Breast epithelium (tissue), 4 donors: ENCODE data around the gene OSBPL1A. TPM values are rescaled to one million over a fixed set of nuclear protein-coding genes. Genes with fewer than 3 reads are reported as not detected.

Experiments
- DNase-seq, 2 donors: peaks; one replicate each; pipeline ENCODE4 v3.0.0-alpha.2; 2019; ENCODE audit warnings: low spot score in 2 of 2
- H3K27ac ChIP-seq, 2 donors: fragments of 200-600 bp; sonication (generic) in 1 of 2; one replicate each; pipeline ENCODE4 v1.5.1; 2016 to 2019; ENCODE audit warnings: mild to moderate bottlenecking in 1 of 2
- H3K27me3 ChIP-seq, 2 donors: fragments of 200-600 bp; sonication (generic) in 1 of 2; one replicate each; pipeline versions ENCODE4 v1.5.1 to v1.6.0; 2017 to 2019; ENCODE audit warnings: control low read depth in 1 of 2, mild to moderate bottlenecking in 1 of 2
- H3K36me3 ChIP-seq: fragments of 200-600 bp; one replicate; pipeline ENCODE4 v1.5.1; 2019
- H3K4me1 ChIP-seq, 2 donors: fragments of 200-600 bp; sonication (generic); one replicate each; pipeline ENCODE4 v1.5.1; 2016 to 2019; ENCODE audit warnings: control low read depth in 1 of 2
- H3K4me3 ChIP-seq, 3 donors: fragments of 200-600 bp; sonication (generic); 1 replicate in 2 of 3; 2 replicates in 1 of 3; pipeline ENCODE4 v1.5.1; 2016 to 2019; ENCODE audit warnings: mild to moderate bottlenecking in 3 of 3, moderate library complexity in 2 of 3
- H3K9me3 ChIP-seq, 2 donors: fragments of 200-600 bp; sonication (generic) in 1 of 2; one replicate each; pipeline ENCODE4 v1.5.1; 2016 to 2019; ENCODE audit warnings: control low read depth in 1 of 2
- POLR2A ChIP-seq: fragments of 450-650 bp; IDR thresholded peaks from one replicate; pipeline ENCODE4 v1.6.1; 2016; ENCODE audit warnings: antibody characterized with exemption, mild to moderate bottlenecking, moderate library complexity
- POLR2AphosphoS5 ChIP-seq, 3 donors: sonication (generic); formaldehyde crosslinking; IDR thresholded peaks; one replicate each; pipeline ENCODE4 v1.6.1; 2017; ENCODE audit warnings: antibody characterized with exemption in 3 of 3
- intact Hi-C: fragments of 100-400 bp; cut with DNase I; formaldehyde crosslinking; loops from one replicate; pipeline ENCODE4 v1.15.1; 2023; ENCODE audit warnings: low total_unique reads
- total RNA-seq, 3 donors: library from RNA; depleted of rRNA; stranded (reverse); fragments of >200 nt; gene quantifications; one replicate each; pipeline ENCODE4 v1.1.0, GENCODE V29; 2016
- TF ChIP-seq, protein P1 (sequence below), 3 donors: fragments of 450-650 bp; IDR thresholded peaks; one replicate each; pipeline ENCODE4 v1.5.1; 2016 to 2017; ENCODE audit warnings: antibody characterized with exemption in 3 of 3, mild to moderate bottlenecking in 3 of 3, moderate library complexity in 3 of 3

OSBPL1A gene
- total RNA-seq, 3 donors from 2014 or later, result 61.1 to 84.3 (median 77.0) TPM

DNA sequence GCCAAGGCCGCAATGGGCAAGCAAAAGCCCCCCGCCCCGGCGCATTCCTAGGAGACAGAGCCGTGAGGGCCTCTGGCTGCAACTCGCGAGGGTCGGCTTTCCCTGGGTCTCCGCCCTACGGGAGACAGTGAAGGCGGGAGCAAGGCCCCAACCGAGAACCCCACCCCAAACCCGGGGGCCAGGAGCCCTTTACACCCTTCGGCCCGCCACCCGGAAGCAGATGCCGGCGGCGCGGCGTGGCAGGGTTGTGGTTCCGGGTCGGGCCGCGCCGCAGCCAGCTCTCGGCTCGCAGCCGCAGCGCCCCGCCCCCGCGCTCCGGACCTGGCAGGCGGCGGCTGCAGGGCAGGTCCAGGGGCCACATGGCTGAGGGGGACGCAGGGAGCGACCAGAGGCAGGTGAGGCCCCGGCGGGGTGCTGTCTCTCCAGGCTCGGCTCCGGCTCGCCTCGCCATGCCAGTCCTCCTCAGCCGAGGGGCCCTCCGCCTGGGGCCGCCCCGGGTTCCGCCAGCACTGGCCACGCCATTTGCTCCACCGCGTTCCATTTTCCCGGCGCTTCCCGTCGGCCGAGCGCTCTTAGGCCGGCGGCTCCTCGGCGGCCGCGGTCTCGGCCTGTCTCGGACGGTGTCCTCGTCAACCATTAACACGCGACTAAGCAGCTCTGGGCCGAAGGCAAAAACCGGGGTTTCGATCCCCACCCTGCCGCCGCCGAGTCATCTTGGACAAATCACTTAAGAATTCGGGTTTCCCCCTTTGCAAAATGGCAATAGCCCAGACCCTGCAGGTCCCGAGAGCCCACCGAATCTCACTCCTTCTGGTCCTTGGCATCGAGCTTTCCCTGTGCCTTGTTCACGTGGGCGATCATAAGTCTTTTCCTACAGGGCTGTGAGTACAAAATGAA lies 29.0 kb upstream of the OSBPL1A start, which contains the start of gene IMPACT:
Gene IMPACT (plus strand): TSS at position 273 of the 897 bp plus-strand sequence. CDS start 87 bp downstream, at position 360.
- DNase-seq, result peak; percentile 62 to 83
- Histone ChIP-seq H3K36me3 (no peaks in the 10 kb centered on the region), H3K27me3 (peaks cover 0 to 7% of the 10 kb centered on the region in 2 donors), H3K4me3 (peak within 1 kb of the TSS; percentile 81 to 95 (median 89)), H3K4me1 (peaks cover 0 to 4% of the 10 kb centered on the region in 2 donors), H3K27ac (peak within 1 kb of the TSS; percentile 87 to 92), H3K9me3 (no peaks in the 10 kb centered on the region)
- intact Hi-C loops, result no loop called here
- TF ChIP-seq, protein P1, sequence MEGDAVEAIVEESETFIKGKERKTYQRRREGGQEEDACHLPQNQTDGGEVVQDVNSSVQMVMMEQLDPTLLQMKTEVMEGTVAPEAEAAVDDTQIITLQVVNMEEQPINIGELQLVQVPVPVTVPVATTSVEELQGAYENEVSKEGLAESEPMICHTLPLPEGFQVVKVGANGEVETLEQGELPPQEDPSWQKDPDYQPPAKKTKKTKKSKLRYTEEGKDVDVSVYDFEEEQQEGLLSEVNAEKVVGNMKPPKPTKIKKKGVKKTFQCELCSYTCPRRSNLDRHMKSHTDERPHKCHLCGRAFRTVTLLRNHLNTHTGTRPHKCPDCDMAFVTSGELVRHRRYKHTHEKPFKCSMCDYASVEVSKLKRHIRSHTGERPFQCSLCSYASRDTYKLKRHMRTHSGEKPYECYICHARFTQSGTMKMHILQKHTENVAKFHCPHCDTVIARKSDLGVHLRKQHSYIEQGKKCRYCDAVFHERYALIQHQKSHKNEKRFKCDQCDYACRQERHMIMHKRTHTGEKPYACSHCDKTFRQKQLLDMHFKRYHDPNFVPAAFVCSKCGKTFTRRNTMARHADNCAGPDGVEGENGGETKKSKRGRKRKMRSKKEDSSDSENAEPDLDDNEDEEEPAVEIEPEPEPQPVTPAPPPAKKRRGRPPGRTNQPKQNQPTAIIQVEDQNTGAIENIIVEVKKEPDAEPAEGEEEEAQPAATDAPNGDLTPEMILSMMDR (IDR thresholded peaks at IDR 0.05), result no peak
- TF ChIP-seq POLR2AphosphoS5 (IDR thresholded peaks at IDR 0.05), result peak; percentile 5 to 64 (median 37)
- TF ChIP-seq POLR2A, result no peak

- peak overlapping the region; percentile 87 to 92 for H3K27ac ChIP-seq
- no peaks in the 10 kb centered on the region for H3K9me3 ChIP-seq
- no peak for TF ChIP-seq POLR2AphosphoS5 (IDR thresholded peaks at IDR 0.05)
- TF ChIP-seq, protein P1 (IDR thresholded peaks at IDR 0.05), result no peak
- TF ChIP-seq POLR2A, result no peak
- peaks cover 0 to 4% of the 10 kb centered on the region in 2 donors for H3K4me1 ChIP-seq
- intact Hi-C loops, result no loop called here
- H3K27me3 ChIP-seq, result peaks cover 0 to 7% of the 10 kb centered on the region in 2 donors
- no peaks in the 10 kb centered on the region for H3K36me3 ChIP-seq
- H3K4me3 ChIP-seq, result peak overlapping the region; percentile 81 to 95 (median 89)
- no peak for DNase-seq
Observed at GRCh38 chr18:24426073-24426397, 28.4 kb upstream of the OSBPL1A start.

GRCh38 chr18:24421831-24422230 lies 24.2 kb upstream of the OSBPL1A start:
- no peak overlapping the region for H3K27ac ChIP-seq
- intact Hi-C loops, result no loop called here
- DNase-seq, result no peak
- H3K4me3 ChIP-seq, result no peak overlapping the region
- no peaks in the 10 kb centered on the region for H3K9me3 ChIP-seq
- no peaks in the 10 kb centered on the region for H3K4me1 ChIP-seq
- no peaks in the 10 kb centered on the region for H3K36me3 ChIP-seq
- peaks cover 0 to 12% of the 10 kb centered on the region in 2 donors for H3K27me3 ChIP-seq
- TF ChIP-seq POLR2A, result no peak
- no peak for TF ChIP-seq POLR2AphosphoS5 (IDR thresholded peaks at IDR 0.05)
- TF ChIP-seq, protein P1 (IDR thresholded peaks at IDR 0.05), result no peak

GRCh38 chr18:24420551-24420950 lies 22.9 kb upstream of the OSBPL1A start:
- H3K27me3 ChIP-seq, result peaks cover 0 to 12% of the 10 kb centered on the region in 2 donors
- intact Hi-C loops, result no loop called here
- H3K4me1 ChIP-seq, result no peaks in the 10 kb centered on the region
- H3K9me3 ChIP-seq, result no peaks in the 10 kb centered on the region
- TF ChIP-seq POLR2AphosphoS5 (IDR thresholded peaks at IDR 0.05) (no peak), POLR2A (no peak)
- TF ChIP-seq, protein P1 (IDR thresholded peaks at IDR 0.05), result no peak
- H3K36me3 ChIP-seq, result no peaks in the 10 kb centered on the region
- DNase-seq, result no peak
- H3K4me3 ChIP-seq, result no peak overlapping the region
- H3K27ac ChIP-seq, result no peak overlapping the region

DNA sequence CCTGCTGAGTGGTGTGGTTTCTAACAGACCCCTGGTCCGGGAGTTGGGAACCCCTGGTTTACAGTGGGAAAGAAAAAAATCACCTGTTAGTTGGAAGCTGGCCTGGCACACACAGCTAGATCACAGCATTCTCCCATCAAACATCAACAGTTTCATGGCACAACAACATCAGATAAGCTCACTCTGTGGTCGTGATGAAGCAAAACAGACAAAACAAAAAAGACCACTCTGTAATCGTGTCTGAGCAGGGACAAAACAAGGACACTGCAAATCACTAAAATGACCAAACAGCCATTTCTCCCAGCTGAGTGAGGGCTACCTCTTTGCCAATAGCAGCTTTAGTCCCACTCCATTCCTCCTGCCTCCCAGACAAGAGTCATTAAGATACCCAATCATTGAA lies 19.9 kb upstream of the OSBPL1A start:
- H3K4me3 ChIP-seq, result no peak overlapping the region
- no peak for TF ChIP-seq POLR2AphosphoS5 (IDR thresholded peaks at IDR 0.05)
- no peak for TF ChIP-seq POLR2A
- TF ChIP-seq, protein P1 (IDR thresholded peaks at IDR 0.05), result no peak
- H3K36me3 ChIP-seq, result no peaks in the 10 kb centered on the region
- intact Hi-C loops, result no loop called here
- H3K9me3 ChIP-seq, result no peaks in the 10 kb centered on the region
- peaks cover 0 to 5% of the 10 kb centered on the region in 2 donors for H3K27me3 ChIP-seq
- no peaks in the 10 kb centered on the region for H3K4me1 ChIP-seq
- H3K27ac ChIP-seq, result no peak overlapping the region
- no peak for DNase-seq
